ENCODE data around the gene IER3. TPM values are rescaled to one million over a fixed set of nuclear protein-coding genes. Genes with fewer than 3 reads are reported as not detected.

The IER3 gene
- polyA plus RNA-seq, 1 of the 3 experiments (the other 2 are of a cell fraction), result 12.9 TPM

- Histone ChIP-seq H3K79me2 (ENCODE audit: insufficient read depth) (no peaks in the 10 kb centered on the region), H3K27me3 (ENCODE audit: insufficient read depth) (no peaks in the 10 kb centered on the region), H3K4me3 (ENCODE audit: low read depth in 2 of 2, low read length in 1 of 2) (no peak overlapping the region), H3K9me2 (no peaks in the 10 kb centered on the region), H3K27ac (ENCODE audit: low read depth in 2 of 2, low read length in 1 of 2) (no peak overlapping the region), H3K9me3 (no peaks in the 10 kb centered on the region), H3K9ac (no peak overlapping the region), H3K4me2 (no peak overlapping the region), H3K4me1 (ENCODE audit: control insufficient read depth in 1 of 2, insufficient read depth in 2 of 2, low read depth in 1 of 2, low read length in 1 of 2) (no peaks in the 10 kb centered on the region), H3K36me3 (replicated peaks in 1 of 2; ENCODE audit: control insufficient read depth in 1 of 2, insufficient read depth in 2 of 2, low read length in 1 of 2) (peaks cover 8 to 17% of the 10 kb centered on the region in 2 experiments), H2AFZ (ENCODE audit: low read depth) (no peak overlapping the region), H3F3A (replicated peaks; ENCODE audit: insufficient read depth) (peaks cover 9% of the 10 kb centered on the region), H4K20me1 (ENCODE audit: insufficient read depth) (no peaks in the 10 kb centered on the region)
- ChIA-PET POLR2A (interaction anchor here (1.3 to 1.8 kb wide), 2 partner anchors 12 to 14 kb away, joined by 3 to 5 read pairs; partner anchors contain the start of gene MDC1), CTCF (interaction anchor here (0.9 to 42.4 kb wide), 2 partner anchors 13 to 17 kb away, joined by 3 to 838 read pairs; partner anchors contain the start of genes DHX16, NRM and PPP1R18)
- DNase-seq, result no peak
- TF ChIP-seq EP300 (IDR thresholded peaks at IDR 0.05; ENCODE audit: borderline replicate concordance in 1 of 2, low read depth in 1 of 2, low read length in 1 of 2) (no peak), ZBTB33 (IDR thresholded peaks at IDR 0.05; ENCODE audit: borderline replicate concordance, low read depth) (no peak), NRF1 (IDR thresholded peaks at IDR 0.05; ENCODE audit: low read depth, low read length) (no peak), USF1 (IDR thresholded peaks at IDR 0.05; ENCODE audit: borderline replicate concordance, low read depth) (no peak), POLR2AphosphoS5 (IDR thresholded peaks at IDR 0.05; ENCODE audit: low read depth, low read length) (no peak), SIN3A (IDR thresholded peaks at IDR 0.05; ENCODE audit: borderline replicate concordance, low read depth, low read length) (no peak), IRF3 (IDR thresholded peaks at IDR 0.05; ENCODE audit: low read depth, low read length) (no peak), FOXM1 (IDR thresholded peaks at IDR 0.05; ENCODE audit: low read depth) (no peak), NFIC (IDR thresholded peaks at IDR 0.05; ENCODE audit: borderline replicate concordance) (no peak), RAD21 (IDR thresholded peaks at IDR 0.05; ENCODE audit: low read length) (no peak), TAF1 (IDR thresholded peaks at IDR 0.05; ENCODE audit: borderline replicate concordance, low read depth, low read length) (no peak), REST (IDR thresholded peaks at IDR 0.05; ENCODE audit: low read depth, low read length) (no peak), GATA2 (CRISPR knock-in tag; IDR thresholded peaks at IDR 0.05) (no peak), CTCF (IDR thresholded peaks at IDR 0.05) (no peak)
- 98% methylated on average over 7 of the region's 10 CpGs for WGBS (ENCODE audit: low lambda C conversion rate)
Observed at GRCh38 chr6:30703011-30703410, 41.3 kb downstream of the IER3 start.
